HAP-1 (cell line): Measurements from ENCODE around the gene TANC1.

ENCODE experiments used
- DNase-seq, 2 experiments: peaks; one replicate each; pipeline ENCODE4 v3.0.0-alpha.2; 2016 to 2020; ENCODE audit warnings: low spot score in 2 of 2
- H3K27me3 ChIP-seq: fragments of 250-450 bp; sonication (Bioruptor Pico); 2 replicates; pipeline ENCODE4 v1.5.1; 2020; ENCODE audit warnings: low read depth, mild to moderate bottlenecking, moderate library complexity
- H3K36me3 ChIP-seq: fragments of 250-450 bp; sonication (Bioruptor Pico); replicated peaks from 2 replicates; pipeline ENCODE4 v1.5.1; 2020; ENCODE audit warnings: mild to moderate bottlenecking
- H3K4me1 ChIP-seq: fragments of 250-450 bp; sonication (Bioruptor Pico); 2 replicates; pipeline ENCODE4 v1.5.1; 2020; ENCODE audit warnings: mild to moderate bottlenecking
- H3K4me3 ChIP-seq: fragments of 250-450 bp; sonication (Bioruptor Pico); 2 replicates; pipeline ENCODE4 v1.5.1; 2020; ENCODE audit warnings: mild to moderate bottlenecking, moderate library complexity
- H3K9me3 ChIP-seq: fragments of 250-450 bp; sonication (Bioruptor Pico); 2 replicates; pipeline ENCODE4 v1.5.1; 2020; ENCODE audit warnings: mild to moderate bottlenecking, moderate library complexity
- in situ Hi-C: fragments of 300-500 bp; cut with MboI; formaldehyde crosslinking; loops from 3 replicates; pipeline ENCODE4 v1.14.3; 2020; ENCODE audit warnings: low sequenced_read_pairs, inconsistent platforms, mixed read lengths

Gene TANC1

DNA sequence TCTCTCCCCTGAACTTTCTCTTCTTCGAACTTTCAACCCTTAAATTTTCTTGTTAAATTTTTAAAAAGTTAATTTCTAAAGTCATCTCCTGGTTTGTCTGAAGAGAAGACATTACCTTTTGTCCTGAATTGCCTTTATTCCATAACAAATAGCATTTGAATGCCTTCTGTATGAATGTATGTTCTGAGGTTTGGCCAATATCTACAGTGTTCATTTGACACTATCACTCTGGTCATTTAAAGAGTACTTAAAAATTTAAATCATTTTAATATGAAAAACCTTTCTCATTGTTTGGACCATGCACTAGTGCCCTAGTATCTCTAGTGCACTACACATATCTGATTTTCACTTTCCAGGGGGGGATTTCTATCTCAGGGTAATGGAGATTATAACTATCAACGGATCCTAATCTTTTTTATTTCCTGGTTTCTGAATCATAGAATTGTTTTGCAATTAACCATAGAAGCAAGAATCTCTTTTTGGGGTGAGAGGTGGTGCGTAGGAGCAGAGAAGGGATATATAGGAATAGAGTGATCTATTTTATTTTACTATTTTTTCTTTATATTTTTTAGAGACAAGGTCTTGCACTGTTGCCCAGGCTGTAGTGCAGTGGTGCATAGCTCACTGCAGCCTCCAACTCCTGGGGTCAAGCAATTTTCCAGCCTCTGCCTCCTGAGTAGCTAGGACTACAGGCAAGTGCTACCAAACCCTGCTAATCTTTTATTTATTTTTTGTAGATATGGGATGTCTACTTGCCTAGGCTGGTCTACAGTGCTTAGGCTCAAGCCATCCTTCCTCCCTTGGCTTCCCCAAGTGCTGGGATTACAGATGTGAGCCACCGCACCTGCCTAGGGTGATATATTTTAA lies 25.5 kb downstream of the TANC1 start:
- Histone ChIP-seq H3K9me3 (no peaks in the 10 kb centered on the region), H3K36me3 (no peaks in the 10 kb centered on the region), H3K27me3 (no peaks in the 10 kb centered on the region), H3K4me1 (no peaks in the 10 kb centered on the region; the same call in 1 of the 2 replicates), H3K4me3 (no peak overlapping the region)
- no peak for DNase-seq
- in situ Hi-C loops, result no loop called here

DNA sequence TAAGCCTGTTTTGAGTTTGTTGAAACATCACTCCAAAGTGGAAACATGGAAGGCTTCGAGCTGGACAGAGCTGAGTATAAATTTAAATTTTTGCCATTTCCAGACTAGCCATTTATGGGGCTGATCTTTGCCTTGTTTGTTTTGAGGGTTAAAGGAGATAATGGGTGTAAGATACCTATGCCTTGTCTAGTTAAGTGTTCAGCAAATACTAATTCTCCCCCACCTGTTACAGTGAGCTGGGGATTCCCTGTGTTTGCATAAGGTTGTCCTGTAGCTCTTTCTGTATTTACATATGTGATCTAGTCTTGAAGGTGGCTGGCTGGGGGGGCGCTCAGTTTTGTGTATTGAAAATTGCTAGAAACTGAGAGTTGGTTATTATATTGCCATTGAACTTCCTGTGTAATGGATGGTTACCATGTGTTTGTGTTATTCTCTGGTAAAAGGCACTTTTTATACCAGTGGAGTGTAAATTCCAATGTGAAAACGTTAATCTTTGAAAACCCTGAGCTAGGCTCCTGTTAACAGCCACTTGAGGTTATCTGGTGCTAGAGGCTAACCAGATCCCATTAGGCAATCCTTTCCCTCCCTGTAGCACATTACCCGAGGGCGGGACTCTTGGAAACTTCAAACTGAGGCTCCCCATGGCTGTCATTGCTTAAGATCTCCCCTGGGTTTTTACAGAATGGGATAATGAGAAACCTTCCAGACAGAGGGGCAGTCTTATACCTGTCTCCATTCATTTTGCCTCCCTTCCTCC lies 26.7 kb downstream of the TANC1 start:
- no peak for DNase-seq
- Histone ChIP-seq H3K4me1 (no peaks in the 10 kb centered on the region; the same call in 1 of the 2 replicates), H3K4me3 (no peak overlapping the region), H3K27me3 (no peaks in the 10 kb centered on the region), H3K36me3 (no peaks in the 10 kb centered on the region), H3K9me3 (no peaks in the 10 kb centered on the region)
- in situ Hi-C loops, result no loop called here

DNA sequence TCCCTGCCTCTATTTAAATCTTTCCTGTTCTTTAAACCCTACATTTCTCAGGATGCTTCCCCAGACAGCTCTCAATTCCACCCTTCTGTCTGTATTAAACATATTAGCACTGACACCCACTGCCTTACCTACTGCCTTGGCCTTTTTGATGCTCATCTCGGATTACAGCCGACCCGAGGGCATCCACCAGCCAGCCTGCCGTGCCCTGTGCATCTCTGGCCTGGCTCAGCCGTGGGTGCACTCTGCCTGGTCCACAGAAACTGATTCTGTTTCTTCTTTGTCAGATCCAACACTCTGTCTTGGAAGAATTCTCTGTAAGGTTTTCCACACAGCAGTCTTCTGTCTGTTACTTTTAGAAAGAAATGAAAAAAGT lies 27.2 kb downstream of the TANC1 start:
- no peak for DNase-seq
- no peaks in the 10 kb centered on the region for H3K9me3 ChIP-seq
- H3K36me3 ChIP-seq, result no peaks in the 10 kb centered on the region
- H3K4me3 ChIP-seq, result no peak overlapping the region
- in situ Hi-C loops, result no loop called here
- no peaks in the 10 kb centered on the region for H3K27me3 ChIP-seq
- no peaks in the 10 kb centered on the region; the same call in 1 of the 2 replicates for H3K4me1 ChIP-seq

DNA sequence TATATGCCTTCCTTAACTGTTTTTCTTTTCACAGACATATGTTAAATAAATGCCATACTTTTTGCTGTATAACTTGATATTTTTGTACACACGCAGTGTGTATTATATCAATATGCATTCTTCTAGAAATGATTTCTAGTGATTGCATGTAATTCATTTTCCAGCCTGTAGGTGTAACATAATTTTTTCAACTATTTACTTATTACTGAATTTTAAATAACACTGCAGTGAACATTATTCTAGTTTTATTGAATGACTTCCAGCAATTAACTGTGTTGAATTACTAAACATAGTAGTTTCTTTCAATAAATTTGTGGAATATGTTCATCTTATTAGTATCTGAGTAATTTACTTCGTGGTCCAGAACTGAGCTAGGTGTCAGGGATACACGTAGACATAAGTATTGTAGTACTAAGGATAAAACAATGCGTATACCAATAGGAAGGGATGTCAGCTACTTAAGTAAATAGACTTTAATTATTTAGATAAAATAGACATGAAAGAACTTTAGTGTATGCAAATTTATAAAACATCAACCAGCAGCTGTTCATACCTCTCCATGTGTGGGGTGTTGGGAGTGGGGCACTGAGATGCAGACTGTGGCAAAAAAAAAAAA lies 28.0 kb downstream of the TANC1 start:
- no peaks in the 10 kb centered on the region for H3K36me3 ChIP-seq
- no peaks in the 10 kb centered on the region for H3K9me3 ChIP-seq
- DNase-seq, result no peak
- in situ Hi-C loops, result no loop called here
- no peaks in the 10 kb centered on the region; the same call in 1 of the 2 replicates for H3K4me1 ChIP-seq
- no peaks in the 10 kb centered on the region for H3K27me3 ChIP-seq
- no peak overlapping the region for H3K4me3 ChIP-seq

DNA sequence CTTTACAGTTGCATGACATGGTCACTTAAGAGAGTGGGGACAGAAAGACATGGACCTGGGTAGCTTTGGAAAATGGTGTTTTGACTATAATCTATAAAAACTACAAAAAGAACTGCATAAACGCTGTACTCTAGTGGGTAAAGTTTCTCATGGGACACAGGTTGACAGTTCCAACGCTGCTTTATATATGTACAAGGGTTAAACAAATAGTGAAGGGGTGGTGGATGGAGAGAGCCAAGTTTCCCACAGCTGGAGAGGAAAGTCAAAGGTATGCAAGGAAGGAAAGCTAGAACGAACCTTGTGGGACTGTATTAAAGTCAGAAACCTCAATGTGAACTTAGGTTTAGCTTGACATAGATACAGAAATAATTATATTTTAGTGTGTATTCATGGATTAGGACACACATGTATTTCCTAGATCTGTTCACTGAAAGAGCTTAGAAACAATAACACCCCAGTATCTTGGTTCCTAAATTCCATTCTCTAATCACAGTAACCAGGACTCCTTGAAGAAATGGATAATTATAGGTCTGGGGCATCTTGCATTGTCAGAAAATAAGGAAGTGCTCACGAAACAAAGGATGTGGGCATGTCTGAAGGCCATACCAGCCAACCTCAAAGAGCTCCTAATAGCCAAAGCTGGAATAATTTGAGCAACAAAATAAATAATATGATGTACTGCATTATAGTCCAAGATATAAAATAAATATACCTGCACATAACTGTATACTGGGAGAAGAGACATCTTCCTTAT lies 28.8 kb downstream of the TANC1 start:
- H3K36me3 ChIP-seq, result no peaks in the 10 kb centered on the region
- no peaks in the 10 kb centered on the region for H3K9me3 ChIP-seq
- DNase-seq, result no peak
- H3K4me3 ChIP-seq, result no peak overlapping the region
- no peaks in the 10 kb centered on the region for H3K27me3 ChIP-seq
- no peaks in the 10 kb centered on the region; the same call in 1 of the 2 replicates for H3K4me1 ChIP-seq
- in situ Hi-C loops, result no loop called here

DNA sequence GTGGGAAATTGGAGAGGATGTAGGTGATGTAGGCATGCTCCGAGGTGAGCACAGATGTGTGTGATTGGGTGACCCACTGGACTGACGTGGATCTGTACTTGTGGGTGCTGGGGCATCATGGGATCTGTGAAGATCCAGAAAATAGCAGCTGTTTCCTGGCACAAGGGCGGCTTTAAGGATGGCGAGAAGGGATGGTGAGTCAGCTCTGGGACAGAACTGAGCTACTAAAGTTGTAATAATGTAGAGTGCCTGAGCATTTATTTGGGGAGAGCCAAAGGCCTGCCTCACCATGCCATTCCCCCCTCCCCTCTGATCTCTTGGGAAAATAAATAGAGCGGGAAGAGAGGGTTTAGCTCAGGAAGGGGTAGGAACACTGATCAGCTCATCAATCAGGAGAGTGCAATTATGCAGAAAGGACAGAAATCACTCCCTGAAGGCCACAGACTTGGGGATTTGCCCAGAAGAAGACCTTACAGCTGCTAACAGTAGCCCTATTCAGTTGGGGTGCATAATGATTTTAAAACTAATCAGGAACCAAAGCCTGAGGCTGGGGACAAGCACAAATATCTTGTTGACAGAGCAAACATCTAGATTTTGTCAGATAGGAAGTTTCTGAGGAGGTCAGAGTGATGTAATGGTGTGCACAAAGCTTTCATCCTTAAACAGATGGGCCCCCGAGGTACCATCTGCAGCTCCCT lies 30.3 kb downstream of the TANC1 start:
- no peak for DNase-seq
- Histone ChIP-seq H3K36me3 (no peaks in the 10 kb centered on the region), H3K4me3 (no peak overlapping the region), H3K4me1 (no peaks in the 10 kb centered on the region), H3K9me3 (no peaks in the 10 kb centered on the region), H3K27me3 (no peaks in the 10 kb centered on the region)
- in situ Hi-C loops, result no loop called here

DNA sequence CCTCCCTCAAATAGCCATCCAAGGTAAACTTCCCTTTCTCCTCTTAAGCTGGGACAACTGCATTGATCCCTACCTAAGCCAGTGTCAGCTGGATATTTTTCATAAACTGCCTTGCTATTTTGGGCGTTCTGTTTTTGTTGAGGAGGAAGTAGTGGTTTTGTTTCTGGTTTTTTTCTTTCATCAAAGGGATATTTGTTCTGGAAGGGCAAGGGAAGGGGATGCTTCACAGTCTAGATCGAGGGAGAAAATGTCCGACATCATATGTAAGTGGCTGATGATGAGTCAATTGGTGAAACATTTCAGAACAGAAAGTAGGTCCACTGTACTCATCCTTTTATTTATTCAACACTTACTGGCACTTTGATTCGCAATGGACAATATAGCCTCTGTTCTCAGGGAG lies 31.0 kb downstream of the TANC1 start:
- no peak overlapping the region for H3K4me3 ChIP-seq
- no peaks in the 10 kb centered on the region; the same call in 1 of the 2 replicates for H3K9me3 ChIP-seq
- in situ Hi-C loops, result no loop called here
- no peaks in the 10 kb centered on the region for H3K27me3 ChIP-seq
- DNase-seq, result no peak
- no peaks in the 10 kb centered on the region for H3K4me1 ChIP-seq
- no peaks in the 10 kb centered on the region for H3K36me3 ChIP-seq

DNA sequence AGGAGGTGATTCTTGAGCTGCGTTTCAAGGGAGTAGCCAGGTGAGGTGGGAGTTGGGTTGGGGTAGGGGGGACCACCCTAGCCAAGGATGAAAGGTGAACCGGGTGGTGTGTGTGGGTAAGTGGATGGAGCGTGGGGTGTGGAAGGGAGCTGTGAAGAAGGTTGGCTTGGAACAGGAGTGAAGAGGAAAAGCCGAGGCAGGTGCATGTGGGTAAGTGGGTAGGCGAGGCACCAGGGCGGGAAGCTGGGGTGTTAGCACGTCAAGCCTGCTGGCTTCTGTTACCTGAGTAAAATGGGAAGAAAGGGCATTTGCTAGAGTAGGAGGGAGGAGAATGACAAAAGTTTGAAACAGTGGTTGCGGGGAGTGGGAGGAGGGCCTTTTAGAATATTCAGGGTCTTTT lies 31.6 kb downstream of the TANC1 start:
- no peaks in the 10 kb centered on the region; the same call in 1 of the 2 replicates for H3K9me3 ChIP-seq
- H3K4me1 ChIP-seq, result no peaks in the 10 kb centered on the region
- in situ Hi-C loops, result no loop called here
- no peaks in the 10 kb centered on the region for H3K27me3 ChIP-seq
- H3K4me3 ChIP-seq, result no peak overlapping the region
- DNase-seq, result no peak
- H3K36me3 ChIP-seq, result no peaks in the 10 kb centered on the region

DNA sequence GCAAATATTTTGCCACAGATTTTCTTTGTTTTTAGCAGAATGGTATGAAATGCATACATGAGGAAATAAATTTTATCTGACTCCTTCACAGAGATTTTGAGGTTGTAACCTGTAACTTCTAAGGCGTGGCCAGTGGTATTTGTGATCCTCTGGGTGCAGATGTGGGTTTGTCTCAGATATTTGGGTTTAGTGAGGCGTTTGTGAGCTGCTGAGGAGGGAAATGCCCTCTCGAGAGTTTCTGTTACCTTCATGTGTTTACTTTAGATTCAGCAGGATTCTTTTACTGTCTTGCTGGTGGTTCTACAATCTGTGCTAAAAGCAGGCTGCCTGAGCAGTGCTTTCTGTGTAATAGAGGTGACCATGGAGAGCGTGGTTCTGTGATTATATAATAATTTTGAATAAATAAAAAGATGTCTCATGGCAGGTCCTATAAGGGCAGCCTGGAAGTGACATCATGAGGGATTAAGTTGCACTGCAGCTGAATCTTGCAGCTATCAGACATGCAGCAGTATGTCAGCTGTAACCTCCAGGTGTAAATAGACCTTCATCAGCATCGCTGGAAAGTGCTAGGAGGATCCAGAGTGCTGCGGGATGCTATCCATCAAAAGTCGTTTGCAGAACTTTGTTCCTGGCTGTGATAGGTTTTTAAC lies 34.1 kb downstream of the TANC1 start:
- Histone ChIP-seq H3K9me3 (no peaks in the 10 kb centered on the region; the same call in 1 of the 2 replicates), H3K4me1 (no peaks in the 10 kb centered on the region), H3K27me3 (no peaks in the 10 kb centered on the region), H3K36me3 (no peaks in the 10 kb centered on the region), H3K4me3 (no peak overlapping the region)
- DNase-seq, result no peak
- in situ Hi-C loops, result no loop called here

DNA sequence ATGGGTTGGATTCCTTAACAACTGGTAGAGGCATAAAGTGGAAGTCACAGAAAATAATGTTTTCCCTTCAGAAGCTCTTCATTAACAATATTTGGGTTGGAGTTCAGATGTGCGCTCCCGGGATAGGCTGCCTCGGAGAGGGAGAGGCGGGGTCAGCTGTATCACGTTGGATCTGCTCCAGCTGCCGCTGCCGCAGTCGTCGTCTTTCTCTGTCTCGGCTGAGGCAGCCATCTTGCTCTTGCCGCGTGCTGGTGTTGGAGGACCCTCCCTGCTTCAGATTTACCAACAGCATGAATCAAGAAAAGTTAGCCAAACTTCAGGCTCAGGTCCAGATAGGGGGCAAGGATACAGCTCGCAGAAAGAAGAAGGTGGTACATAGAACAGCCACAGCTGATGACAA lies 35.1 kb downstream of the TANC1 start:
- Histone ChIP-seq H3K9me3 (no peaks in the 10 kb centered on the region; the same call in 1 of the 2 replicates), H3K4me3 (no peak overlapping the region), H3K36me3 (no peaks in the 10 kb centered on the region), H3K4me1 (no peaks in the 10 kb centered on the region), H3K27me3 (no peaks in the 10 kb centered on the region)
- in situ Hi-C loops, result no loop called here
- no peak for DNase-seq

DNA sequence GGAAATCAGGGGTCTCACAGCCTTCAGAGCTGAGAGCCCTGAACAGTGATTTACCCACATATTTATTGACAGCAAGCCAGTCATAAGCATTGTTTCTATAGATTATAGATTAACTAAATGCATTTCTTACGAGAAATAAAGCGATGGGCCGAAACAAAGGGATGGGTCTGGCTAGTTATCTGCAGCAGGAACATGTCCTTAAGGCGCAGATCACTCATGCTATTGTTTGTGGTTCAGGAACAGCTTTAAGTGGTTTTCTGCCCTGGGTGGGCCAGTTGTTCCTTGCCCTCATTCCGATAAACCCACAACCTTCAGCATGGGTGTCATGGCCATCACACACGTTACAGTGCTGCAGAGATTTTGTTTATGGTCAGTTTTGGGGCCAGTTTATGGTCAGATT lies 36.4 kb downstream of the TANC1 start:
- Histone ChIP-seq H3K4me1 (peaks cover 2% of the 10 kb centered on the region), H3K4me3 (no peak overlapping the region), H3K9me3 (no peaks in the 10 kb centered on the region; the same call in 1 of the 2 replicates), H3K27me3 (no peaks in the 10 kb centered on the region), H3K36me3 (no peaks in the 10 kb centered on the region)
- no peak for DNase-seq
- in situ Hi-C loops, result no loop called here

DNA sequence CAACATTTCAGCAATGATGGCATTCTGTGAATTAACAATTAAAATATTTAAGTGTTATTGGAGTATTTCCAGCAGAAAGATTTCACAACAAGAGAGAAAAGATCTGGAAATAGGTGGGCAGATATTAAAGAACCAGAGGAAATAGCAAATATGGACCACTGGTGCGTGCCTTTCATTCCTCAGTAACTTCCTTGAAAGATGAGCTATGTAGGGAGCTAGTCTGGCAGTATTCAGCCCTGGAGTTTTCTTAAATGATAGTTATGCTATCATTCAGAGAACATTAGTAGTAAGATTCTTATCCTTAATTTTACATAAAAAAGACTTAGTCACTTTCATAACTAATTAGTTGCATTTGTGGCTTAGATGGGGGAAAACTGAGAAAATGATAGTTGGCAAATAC lies 41.5 kb downstream of the TANC1 start:
- H3K36me3 ChIP-seq, result no peaks in the 10 kb centered on the region; the same call in 1 of the 2 replicates
- H3K9me3 ChIP-seq, result peaks cover 4% of the 10 kb centered on the region; the same call in 1 of the 2 replicates
- in situ Hi-C loops, result no loop called here
- H3K4me3 ChIP-seq, result no peak overlapping the region
- H3K4me1 ChIP-seq, result peaks cover 12% of the 10 kb centered on the region
- no peak for DNase-seq
- no peaks in the 10 kb centered on the region for H3K27me3 ChIP-seq
